ENCODE results near the gene ZFP1.

DNA sequence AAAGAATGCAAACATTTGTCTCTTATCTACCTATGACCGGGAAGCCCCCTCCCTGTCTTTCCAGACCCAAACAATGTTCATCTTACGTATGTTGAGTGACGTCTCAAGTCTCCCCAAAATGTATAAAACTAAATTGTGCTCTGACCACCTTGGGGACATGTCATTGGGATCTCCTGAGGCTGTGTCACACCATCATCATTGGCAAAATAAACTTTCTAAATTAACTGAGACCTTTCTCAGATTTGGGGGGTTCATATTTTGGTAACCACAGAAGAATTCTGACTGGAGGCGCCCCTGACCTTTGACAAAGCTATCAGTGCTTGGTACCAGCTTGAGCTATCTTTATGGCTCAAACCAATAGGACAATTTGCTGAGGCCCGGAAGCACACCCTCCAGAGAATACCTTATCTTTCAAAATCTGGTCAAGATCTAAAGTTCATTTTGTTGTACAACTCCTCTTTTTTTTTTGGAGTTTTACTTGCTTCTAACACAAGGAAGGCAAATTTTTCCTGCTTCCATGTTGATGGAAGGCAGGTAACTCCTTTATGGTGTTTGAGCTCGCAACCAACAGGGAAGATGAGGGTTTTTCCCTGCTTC, 29.3 kb upstream of the ZFP1 start:
- TF ChIP-seq POLR2AphosphoS5 (IDR thresholded peaks at IDR 0.05; ENCODE audit: borderline replicate concordance, low read depth, low read length) = no peak
- TF ChIP-seq EZH2 (IDR thresholded peaks at IDR 0.05) = no peak
